NCI-H2107 (cell line): ENCODE results near the gene HADHA.

Experiments used
- DNase-seq: peaks from one replicate; lab custom pipeline; 2025; lab: John Stamatoyannopoulos, UW

HADHA gene

DNA sequence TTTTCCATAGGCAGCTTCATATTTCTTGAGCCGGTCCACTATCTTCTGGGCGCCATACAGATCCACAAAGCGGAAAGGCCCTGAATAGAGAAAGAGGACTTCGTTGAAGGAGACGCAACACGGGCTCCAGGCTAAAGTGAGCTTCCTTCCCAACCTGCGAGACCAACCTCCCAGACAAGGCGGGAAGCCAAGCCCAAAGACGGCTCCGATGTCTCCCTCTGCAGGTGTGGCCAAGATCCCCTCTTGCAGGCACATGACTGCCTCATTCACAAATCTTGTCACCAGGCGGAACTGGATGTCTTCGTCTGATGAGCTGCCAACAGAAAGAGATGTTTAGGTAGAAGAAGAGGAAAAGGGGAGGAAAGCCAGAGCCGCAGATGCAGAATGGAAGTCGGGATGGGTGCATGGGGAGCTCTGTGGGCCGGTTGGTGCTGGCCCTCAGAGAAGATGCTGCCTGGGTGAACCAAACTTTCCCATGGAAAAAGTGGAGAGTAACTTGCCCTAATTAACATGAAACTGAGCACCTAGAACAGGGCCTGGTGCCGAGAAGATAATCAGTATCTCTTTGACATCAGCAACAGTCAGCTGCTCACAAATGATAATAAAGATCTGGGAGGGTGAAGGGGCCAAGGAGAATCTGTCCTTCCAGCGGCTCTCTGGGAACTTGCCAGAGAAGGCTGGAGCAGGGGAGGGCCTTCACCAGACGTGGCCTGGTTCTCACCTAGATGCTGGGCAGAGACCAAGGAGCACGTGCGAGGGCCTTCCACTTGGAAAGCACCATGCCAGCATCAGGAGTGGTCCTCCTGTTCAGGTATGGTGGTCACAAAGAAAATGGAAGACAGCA is 52.9 kb downstream of the HADHA start:
- no peak for DNase-seq

DNA sequence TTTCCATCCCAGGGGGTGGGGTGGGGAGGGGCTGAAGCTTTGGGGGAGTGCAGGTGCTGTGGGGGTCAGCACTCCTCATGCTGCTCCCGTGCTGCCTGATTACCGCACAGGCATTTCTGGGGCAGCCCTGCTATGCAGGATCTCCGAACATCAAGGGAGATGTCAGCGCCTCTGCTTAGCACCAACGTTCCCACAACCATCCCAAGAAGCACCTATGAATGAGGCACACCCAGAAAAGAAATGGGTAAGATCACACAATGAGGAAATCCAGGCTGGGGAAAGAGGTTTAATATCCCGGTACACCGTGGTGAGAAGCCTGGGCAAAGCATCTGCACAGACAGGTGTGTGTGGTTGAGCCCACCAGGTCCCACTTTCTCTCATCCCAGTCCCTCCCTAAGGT is 54.1 kb downstream of the HADHA start:
- DNase-seq, result no peak

DNA sequence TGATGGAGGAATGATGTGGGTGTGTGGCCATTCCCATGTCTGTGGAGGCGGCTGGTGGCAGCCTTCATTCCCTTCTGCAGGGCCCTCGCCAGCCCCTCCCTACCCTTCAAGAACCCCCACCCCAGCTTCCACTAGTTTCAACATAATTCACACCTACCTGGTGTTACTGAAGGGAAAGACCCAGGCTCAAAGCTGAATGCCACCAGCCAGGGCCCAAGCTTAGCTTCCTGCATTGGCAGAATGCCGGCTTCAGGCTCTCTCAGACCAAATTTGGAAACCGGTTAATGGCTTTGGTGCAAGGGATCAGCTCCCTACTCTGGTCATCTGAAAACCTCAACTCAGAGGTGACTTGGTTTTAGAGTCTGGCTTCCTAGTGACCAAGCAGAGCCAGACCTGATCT is 54.7 kb downstream of the HADHA start:
- DNase-seq, result no peak

DNA sequence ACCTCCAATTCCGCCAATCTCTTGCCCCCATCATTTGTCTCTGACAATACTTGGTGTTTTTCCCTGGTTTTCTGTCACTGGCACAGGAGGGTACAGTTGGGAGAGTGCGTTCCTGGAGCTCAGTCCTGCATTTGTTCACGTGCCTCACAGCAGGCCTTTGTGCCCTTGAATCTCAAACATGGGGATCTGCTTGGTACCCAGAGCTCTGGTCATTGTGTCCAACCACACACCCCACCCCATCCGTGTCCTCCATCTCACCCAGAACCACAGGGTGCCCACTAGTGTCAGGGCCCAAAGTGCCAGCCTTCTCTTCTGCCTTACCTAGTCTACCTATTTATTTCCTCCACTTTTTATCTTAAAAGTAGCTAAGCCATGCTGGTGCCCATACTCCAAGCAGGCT is 55.3 kb downstream of the HADHA start:
- no peak for DNase-seq

DNA sequence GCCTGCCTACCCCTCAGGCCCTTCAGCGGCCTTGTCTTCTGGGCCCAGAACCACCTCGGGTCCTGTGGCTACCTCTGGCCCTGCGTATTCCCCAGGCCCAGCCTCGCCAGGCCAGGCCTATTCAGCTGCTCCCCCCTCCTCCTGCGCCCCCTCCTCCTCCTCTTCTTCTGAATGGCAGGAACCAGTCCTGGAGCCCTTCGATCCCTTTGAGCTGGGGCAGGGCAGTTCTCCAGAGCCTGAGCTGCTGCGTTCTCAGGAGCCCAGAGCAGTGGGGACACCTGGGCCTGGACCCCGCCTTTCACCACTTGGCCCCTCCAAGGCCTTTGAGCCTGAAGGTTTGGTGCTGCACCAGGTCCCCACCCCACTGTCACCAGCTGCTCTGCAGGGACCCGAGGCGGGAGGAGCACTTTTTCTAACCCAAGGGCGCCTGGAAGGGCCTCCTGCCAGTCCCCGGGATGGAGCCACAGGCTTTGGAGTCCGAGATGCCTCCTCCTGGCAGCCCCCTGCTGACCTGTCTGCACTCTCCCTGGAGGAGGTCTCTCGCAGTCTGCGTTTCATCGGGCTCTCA is 56.8 kb downstream of the HADHA start:
- no peak for DNase-seq

DNA sequence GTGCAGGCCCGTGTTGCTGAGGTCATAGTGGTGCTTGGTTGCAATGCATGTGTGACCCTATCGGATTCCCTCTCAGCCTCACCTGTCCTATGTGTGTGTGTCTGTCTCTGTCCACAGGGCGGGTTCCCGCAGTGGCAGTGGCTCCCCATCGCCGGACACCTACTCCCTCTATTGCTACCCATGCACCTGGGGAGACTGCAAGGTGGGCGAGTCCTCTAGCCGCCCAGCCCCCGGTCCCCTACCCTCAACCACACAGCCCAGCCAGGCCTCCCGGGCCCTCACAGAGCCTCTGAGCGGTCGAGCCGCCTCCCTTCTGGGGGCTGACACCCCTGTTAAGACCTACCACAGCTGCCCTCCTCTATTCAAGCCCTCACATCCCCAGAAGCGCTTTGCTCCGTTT is 57.3 kb downstream of the HADHA start:
- DNase-seq, result no peak

DNA sequence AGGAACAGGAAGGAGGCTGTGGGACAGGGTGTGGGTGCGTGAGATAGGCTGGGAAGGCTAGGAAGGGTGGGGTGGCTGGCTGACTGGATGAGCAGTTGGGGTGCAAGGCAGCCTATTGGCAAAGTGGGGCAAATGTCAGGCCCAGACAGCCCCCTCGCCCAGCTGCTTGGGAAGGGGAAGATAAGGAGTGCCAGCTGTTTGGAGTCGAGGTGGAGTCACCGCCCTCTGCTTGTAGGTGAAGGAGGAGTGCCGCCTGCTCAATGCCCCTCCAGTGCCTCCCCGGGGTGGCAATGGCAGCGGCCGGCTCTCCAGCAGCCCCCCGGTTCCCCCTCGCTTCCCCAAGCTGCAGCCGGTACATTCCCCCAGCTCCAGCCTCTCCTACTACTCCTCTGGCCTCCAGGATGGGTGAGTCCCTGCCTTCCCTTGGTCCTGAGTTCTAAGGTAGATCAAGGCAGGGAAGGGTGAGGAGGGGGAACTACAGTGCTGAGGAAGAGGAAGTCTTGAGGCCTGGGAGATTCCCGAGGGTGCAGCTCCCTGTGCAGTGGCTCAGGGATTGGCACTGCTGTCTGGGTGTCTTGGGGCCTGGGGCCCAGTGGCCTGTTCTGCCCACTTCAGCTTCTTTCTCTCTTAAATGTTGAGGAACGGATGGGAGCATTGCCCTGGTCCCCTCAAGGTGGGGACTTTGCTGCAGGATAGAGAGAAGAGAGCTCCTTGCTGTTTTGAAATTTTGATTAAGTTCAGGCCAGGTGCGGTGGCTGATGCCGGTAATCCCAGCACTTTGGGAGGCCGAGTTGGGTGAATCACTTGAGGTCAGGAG is 58.3 kb downstream of the HADHA start:
- DNase-seq, result no peak

DNA sequence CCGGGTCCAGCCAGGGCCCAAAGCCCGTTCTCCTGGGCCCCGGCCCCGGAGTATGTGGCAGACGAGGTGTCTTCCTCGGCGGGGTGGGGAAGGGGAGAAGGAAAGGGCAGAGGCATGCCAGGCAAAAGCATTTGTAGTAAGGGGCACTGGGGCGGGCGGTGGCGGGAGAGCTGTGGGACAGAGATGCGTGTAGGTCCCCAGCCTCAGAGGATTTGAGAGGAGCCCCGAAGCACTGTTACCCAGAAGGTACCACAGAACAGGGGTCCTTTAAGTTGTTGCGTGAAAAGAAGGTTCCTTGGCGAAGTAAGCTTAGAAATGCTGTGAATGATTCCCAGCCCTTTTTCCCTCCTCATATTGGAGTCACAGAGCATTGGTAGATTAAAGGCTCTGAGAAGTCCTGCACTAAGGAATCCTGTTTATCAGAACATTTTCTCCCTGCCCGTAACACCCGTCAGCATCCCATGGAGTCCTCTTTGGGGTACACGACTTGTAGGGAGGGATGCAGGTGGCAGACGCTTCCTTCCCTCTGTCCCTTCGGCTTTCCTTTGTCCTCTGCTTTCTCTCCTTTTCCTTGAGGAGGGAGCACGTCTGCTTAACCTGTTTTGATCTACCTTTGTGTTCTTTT is 59.0 kb downstream of the HADHA start:
- no peak for DNase-seq

DNA sequence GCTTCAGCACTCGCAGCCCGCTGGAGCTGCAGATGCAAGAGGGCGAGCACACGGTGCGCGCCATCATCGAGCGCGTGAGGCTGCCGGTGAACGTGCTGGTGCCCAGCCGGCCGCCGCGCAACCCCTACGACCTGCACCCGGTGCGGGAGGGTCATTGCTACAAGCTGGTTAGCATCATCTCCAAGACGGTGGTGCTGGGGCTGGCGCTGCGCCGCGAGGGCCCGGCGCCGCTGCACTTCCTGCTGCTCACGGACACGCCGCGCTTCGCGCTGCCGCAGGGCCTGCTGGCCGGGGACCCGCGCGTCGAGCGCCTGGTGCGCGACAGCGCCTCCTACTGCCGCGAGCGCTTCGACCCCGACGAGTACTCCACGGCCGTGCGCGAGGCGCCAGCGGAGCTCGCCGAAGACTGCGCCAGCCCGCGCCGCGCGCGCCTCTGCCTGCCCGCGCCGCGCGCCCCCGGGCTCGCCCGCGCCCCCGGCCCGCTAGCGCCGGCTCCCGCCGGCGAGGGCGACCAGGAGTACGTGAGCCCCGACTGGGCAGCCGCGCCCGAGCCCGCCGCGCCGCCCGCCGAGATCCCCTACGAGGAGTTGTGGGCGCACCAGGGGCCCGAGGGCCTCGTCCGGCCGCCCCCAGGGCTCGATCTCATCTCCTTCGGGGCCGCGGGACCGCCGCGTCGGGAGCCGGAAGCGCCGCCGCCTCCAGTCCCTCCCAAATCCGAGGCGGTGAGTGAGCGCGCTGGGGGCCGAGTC is 59.7 kb downstream of the HADHA start:
- DNase-seq, result no peak

DNA sequence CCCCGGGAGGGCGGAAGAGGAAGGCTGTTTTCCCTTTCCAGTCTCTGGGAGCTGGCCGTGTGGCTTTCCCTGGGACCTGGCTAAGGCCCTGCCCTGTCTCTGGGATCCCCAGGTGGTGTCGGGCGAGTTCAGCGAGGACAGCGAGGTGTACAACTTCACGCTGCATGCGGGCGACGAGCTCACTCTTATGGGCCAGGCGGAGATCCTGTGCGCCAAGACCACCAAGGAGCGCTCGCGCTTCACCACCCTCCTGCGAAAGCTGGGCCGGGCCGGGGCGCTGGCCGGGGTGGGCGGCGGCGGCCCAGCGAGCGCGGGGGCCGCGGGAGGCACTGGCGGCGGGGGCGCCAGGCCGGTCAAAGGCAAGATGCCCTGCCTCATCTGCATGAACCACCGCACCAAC is 60.3 kb downstream of the HADHA start:
- DNase-seq, result no peak

DNA sequence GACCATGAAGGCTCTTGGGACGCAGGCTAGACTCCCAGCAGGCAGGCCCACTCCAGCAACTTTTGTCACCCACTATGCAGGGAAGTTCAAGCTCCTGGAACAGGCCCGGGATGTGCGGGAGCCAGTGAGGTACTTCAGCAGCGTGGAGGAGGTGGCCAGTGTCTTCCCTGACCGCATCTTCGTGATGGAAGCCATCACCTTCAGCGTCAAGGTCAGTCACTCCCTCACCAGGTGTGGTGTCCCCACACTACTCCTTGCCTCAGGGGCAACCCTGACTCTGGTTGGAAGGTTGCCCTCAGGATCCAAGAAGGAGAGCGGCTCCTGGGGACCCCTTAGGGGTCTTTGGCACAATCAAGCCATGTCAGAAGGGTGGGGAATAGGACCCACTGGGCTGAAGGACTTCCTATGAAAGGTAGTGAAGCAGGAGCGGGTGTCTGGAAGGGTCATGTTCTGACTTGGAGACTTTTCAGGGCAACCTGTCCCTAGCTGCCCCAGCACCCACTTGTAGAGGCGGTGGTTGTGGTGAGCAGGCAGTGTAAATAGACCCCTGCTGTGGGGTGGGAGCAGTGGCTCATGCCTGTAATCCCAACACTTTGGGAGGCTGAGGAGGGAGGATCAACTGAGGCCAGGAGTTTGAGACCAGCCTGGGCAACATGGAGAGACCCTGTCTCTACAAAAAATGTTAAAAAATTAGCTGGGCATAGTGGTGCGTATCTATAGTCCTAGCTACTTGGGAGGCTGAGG is 61.4 kb downstream of the HADHA start:
- DNase-seq, result no peak

DNA sequence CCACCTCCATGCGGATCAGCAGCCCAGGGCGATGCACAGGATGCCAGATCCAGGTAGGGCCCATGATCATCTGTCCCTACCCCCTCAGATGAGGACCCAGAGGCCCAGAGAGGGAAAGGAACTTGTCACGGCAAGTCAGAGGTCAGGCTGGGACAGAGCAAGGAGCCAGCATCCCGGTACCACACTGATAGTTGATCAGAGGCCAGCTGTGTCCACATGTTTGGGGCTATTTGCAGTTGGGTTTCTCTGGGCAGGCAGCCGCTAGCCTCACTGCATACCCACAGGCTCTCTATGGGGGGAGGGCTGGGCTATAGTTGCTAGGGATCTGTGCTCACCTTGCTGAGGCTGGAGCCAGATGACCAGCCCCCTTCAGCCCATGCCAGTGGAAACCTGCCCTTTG is 62.0 kb downstream of the HADHA start:
- no peak for DNase-seq

DNA sequence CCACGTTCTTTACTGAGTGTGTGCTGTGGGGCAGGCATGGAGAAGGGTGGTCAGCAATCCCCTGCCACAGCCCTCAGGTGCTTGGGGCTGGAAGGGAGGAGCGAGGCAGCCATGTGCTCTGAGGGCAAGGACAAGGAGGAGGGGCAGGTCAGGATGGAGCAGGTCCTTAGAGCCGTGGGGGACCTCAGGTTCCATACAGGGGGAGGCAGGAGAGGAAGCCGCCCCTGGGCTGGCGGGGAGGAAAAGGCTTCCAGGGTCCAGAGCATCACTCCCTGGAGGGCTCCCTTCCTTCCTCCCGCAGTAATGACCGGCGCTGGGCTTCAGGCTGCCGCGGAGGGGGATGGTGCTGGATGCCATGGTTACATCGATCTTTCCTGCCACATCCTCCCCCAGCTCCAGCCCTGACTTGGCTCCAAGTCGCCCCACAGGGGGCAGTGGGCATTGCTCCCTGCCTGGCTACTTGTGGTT is 65.0 kb downstream of the HADHA start:
- no peak for DNase-seq

DNA sequence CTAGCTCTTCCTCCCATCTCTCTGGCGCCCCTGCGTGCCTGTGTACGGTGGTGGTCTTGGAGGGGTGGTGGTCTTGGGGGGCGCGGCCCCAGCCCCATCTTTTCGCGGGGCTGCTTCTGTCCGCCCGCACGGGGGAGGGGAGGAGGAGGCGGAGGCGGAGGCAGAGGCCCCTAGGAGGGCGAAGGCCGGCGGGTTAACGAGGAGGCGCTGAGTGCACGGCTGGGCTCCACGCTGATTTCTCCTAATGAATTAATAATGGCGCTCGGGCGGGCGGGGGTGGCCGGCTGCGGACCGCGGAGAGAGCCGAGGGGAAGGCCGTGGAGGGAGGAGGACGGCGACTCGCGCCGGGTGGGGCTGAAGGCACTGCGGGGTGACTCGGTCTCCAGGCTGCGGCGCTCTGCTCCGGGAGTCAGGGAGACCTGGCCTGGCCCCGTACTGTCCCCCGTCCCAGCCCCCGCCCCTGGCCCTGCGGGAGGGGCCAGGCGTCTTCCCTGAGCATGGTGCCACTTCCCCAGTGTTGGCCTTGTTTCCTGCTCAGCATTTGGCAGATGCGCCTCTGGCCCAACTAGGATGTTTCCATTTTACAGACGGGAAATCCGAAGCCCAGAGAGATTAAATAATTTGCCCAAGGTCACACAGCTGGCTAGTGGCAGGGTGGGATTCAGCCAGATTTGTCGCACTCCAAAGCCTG is 65.5 kb downstream of the HADHA start:
- DNase-seq, result no peak

DNA sequence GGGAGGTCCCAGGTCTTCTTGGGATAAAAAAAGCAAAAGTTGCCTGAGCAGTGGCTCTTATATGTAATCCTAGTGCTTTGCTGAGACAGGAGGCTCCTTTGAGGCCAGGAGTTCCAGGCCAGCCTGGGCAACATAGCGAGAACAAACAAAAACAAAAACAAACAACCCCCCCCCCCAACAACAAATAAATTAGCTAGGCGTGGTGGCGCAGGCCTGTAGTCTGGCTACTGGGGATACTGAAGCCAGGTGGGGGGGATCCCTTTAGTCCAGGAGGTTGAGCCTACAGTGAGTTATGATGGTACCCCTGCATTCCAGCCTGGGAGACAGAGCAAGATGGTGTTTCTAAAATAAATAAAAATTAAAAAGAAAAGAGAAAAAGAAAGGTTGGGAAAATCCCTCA is 66.2 kb downstream of the HADHA start:
- no peak for DNase-seq

DNA sequence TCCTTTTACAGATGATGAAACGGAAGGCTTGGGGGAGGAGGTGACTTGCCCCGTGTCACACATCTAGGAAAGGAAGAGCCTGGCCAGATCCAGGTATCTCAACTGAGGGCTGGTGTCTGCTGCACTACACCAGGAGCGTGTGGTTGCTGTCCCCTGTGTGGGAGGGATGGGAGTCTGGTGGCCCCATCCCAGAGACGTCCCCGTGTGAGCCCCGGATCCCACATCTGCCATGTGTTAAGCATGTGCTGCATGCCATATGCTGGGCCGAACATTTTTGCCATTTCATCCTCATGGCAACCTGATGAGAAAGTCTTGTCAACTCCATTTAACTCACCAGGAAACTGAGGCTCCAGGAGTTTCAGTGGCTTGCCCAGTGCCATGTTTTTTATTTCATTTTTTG is 67.3 kb downstream of the HADHA start:
- DNase-seq, result no peak

DNA sequence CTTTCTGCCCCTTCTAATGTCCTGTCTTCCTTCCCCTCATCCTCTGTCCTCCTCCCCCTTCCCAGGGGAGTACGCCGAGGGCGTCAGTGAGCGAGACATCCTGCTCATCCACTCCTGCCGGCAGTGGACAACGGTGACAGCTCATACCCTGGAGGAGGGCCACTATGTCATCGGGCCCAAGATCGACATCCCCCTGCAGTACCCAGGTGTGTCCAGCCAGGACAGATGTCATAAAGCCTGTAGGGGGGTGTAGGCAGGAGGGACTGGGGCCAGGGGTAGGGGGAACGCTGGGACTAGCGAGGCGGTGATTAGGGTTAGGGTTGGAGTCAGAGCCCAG is 68.2 kb downstream of the HADHA start:
- DNase-seq, result no peak

DNA sequence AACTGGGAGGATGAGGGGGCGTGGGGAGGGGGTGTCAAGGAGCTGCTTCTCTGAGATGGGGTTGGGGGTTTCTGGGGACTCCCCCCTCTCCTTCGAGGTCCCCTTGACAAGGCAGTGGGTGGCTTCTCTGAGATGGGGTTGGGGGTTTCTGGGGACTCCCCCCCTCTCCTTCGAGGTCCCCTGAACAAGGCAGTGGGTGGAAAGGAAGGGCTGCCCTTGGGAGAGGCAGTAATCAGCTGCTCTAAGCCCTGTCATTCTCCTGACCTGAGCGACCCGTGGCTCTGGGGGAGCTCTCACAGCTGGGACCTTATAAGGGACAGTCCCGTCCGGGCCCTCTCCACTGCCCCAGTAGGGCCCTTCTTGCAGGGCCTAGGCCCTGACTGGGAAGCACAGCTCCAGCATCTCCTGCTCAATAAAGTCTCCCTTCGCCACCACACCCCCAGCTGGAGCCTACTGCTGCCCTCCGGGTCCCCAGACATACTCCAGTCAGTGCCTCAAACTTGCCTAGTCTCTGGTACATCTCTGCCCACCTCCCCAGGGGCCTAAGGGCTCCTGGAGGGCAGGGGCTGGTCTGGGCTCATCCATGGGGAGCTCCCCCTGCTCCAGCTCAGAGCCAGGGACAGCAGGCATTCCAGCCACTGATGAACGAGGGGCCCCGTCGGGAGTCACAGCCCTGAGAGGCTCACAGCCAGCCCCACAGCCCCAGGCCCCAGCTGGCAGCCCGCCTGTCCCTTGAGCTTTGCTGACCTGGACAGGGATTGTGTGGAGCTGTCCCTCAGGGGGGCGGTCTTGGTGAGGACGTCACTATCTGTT is 68.8 kb downstream of the HADHA start:
- no peak for DNase-seq

DNA sequence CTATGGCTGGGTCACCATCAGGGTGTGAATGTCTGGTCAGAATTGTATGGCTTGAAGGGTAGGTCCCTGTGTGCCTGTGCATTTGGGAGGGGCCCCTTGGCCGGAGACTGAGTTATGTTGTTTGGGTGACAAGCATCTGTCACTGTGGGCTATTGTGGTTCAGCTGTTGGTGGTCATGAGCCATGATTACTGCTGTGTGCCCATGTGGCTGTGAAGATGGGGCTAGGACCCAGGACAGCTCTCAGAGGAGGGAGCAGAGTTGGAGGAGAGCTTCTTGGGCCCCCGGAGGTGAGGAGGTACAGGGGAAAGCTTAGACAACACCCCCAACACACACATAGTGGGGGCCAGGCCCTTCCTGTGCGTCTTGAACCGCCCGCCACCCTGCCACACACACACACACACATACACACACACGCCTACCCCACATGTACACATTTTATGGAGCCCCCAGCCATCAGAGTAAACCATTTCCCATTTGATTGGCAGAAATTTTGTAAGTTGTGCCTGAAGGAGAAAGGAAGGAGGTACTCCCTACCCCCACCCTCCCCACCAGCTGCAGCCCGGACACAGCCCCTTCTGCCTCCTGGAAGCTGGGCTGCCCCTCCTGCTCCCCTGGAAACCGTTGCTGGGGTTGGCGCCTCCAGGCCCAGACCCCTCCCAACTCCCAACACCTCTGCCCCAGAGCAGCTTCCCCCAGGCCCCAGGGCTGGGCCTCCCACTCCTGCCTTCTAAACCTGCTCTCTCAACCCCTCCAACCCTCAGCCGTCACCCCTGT is 69.6 kb downstream of the HADHA start:
- no peak for DNase-seq
